ENCODE measurements around the gene ATP8B3.
"Not testable (repeated sequence)": the region's sequence is repeated elsewhere in the genome, so short reads cannot be mapped to it uniquely, and the experiment has no call there.

The ATP8B3 gene

GRCh38 chr19:1768918-1769644 is 43.0 kb downstream of the ATP8B3 start:
- Mint-ChIP-seq H3K4me1 (ENCODE audit: low read depth) (no peaks in the 10 kb centered on the region), H3K27me3 (ENCODE audit: low read depth) (peaks cover 68% of the 10 kb centered on the region), H3K4me3 (no peak overlapping the region), H3K36me3 (ENCODE audit: low read depth) (no peaks in the 10 kb centered on the region), H3K9me3 (peaks cover 11% of the 10 kb centered on the region), H3K27ac (no peak overlapping the region)

GRCh38 chr19:1768248-1768647 is 43.8 kb downstream of the ATP8B3 start:
- Mint-ChIP-seq H3K27ac (no peak overlapping the region), H3K4me1 (ENCODE audit: low read depth) (no peaks in the 10 kb centered on the region)

GRCh38 chr19:1767464-1767933 is 44.6 kb downstream of the ATP8B3 start:
- Mint-ChIP-seq H3K27me3 (ENCODE audit: low read depth) (peaks cover 73% of the 10 kb centered on the region), H3K27ac (no peak overlapping the region), H3K4me1 (ENCODE audit: low read depth) (no peaks in the 10 kb centered on the region), H3K4me3 (no peak overlapping the region), H3K9me3 (peaks cover 11% of the 10 kb centered on the region), H3K36me3 (ENCODE audit: low read depth) (no peaks in the 10 kb centered on the region)

More at GRCh38 chr19:1768248-1768647, 43.8 kb downstream of the ATP8B3 start:
- Mint-ChIP-seq H3K27me3 (ENCODE audit: low read depth) (peaks cover 72% of the 10 kb centered on the region), H3K36me3 (ENCODE audit: low read depth) (no peaks in the 10 kb centered on the region), H3K9me3 (peaks cover 11% of the 10 kb centered on the region), H3K4me3 (no peak overlapping the region)

GRCh38 chr19:1766800-1767352 is 45.2 kb downstream of the ATP8B3 start:
- peaks cover 11% of the 10 kb centered on the region for H3K9me3 Mint-ChIP-seq
- H3K27me3 Mint-ChIP-seq (ENCODE audit: low read depth): peaks cover 74% of the 10 kb centered on the region
- H3K36me3 Mint-ChIP-seq (ENCODE audit: low read depth): no peaks in the 10 kb centered on the region
- H3K4me1 Mint-ChIP-seq (ENCODE audit: low read depth): no peaks in the 10 kb centered on the region
- H3K27ac Mint-ChIP-seq: no peak overlapping the region
- no peak overlapping the region for H3K4me3 Mint-ChIP-seq

GRCh38 chr19:1765904-1766799 is 45.9 kb downstream of the ATP8B3 start:
- Mint-ChIP-seq H3K4me3 (no peak overlapping the region), H3K36me3 (ENCODE audit: low read depth) (no peaks in the 10 kb centered on the region), H3K27me3 (ENCODE audit: low read depth) (peaks cover 78% of the 10 kb centered on the region), H3K4me1 (ENCODE audit: low read depth) (no peaks in the 10 kb centered on the region), H3K27ac (no peak overlapping the region), H3K9me3 (peaks cover 7% of the 10 kb centered on the region)

- H3K4me3 Mint-ChIP-seq: no peak overlapping the region
- H3K27me3 Mint-ChIP-seq (ENCODE audit: low read depth): peaks cover 78% of the 10 kb centered on the region
- no peaks in the 10 kb centered on the region for H3K36me3 Mint-ChIP-seq (ENCODE audit: low read depth)
- no peaks in the 10 kb centered on the region for H3K9me3 Mint-ChIP-seq
- H3K27ac Mint-ChIP-seq: no peak overlapping the region
- H3K4me1 Mint-ChIP-seq (ENCODE audit: low read depth): no peaks in the 10 kb centered on the region
Observed at GRCh38 chr19:1765232-1765903, 46.7 kb downstream of the ATP8B3 start.

- H3K27ac Mint-ChIP-seq: no peak overlapping the region
- peaks cover 78% of the 10 kb centered on the region for H3K27me3 Mint-ChIP-seq (ENCODE audit: low read depth)
- no peaks in the 10 kb centered on the region for H3K4me1 Mint-ChIP-seq (ENCODE audit: low read depth)
- no peaks in the 10 kb centered on the region for H3K9me3 Mint-ChIP-seq
- H3K36me3 Mint-ChIP-seq (ENCODE audit: low read depth): no peaks in the 10 kb centered on the region
- H3K4me3 Mint-ChIP-seq: no peak overlapping the region
Observed at GRCh38 chr19:1764729-1765128, 47.3 kb downstream of the ATP8B3 start.

GRCh38 chr19:1763648-1764639 is 48.1 kb downstream of the ATP8B3 start:
- Mint-ChIP-seq H3K4me1 (ENCODE audit: low read depth) (no peaks in the 10 kb centered on the region), H3K36me3 (ENCODE audit: low read depth) (no peaks in the 10 kb centered on the region), H3K4me3 (no peak overlapping the region), H3K9me3 (no peaks in the 10 kb centered on the region), H3K27me3 (ENCODE audit: low read depth) (peaks cover 82% of the 10 kb centered on the region), H3K27ac (no peak overlapping the region)

GRCh38 chr19:1762243-1763117 is 49.6 kb downstream of the ATP8B3 start:
- Mint-ChIP-seq H3K27me3 (ENCODE audit: low read depth) (peaks cover 83% of the 10 kb centered on the region), H3K27ac (no peak overlapping the region), H3K36me3 (ENCODE audit: low read depth) (no peaks in the 10 kb centered on the region), H3K4me1 (ENCODE audit: low read depth) (no peaks in the 10 kb centered on the region), H3K9me3 (no peaks in the 10 kb centered on the region), H3K4me3 (no peak overlapping the region)

GRCh38 chr19:1761528-1762242 is 50.4 kb downstream of the ATP8B3 start:
- H3K4me3 Mint-ChIP-seq: no peak overlapping the region
- H3K36me3 Mint-ChIP-seq (ENCODE audit: low read depth): no peaks in the 10 kb centered on the region
- H3K27me3 Mint-ChIP-seq (ENCODE audit: low read depth): peaks cover 85% of the 10 kb centered on the region
- H3K4me1 Mint-ChIP-seq (ENCODE audit: low read depth): peaks cover 2% of the 10 kb centered on the region
- H3K27ac Mint-ChIP-seq: no peak overlapping the region
- H3K9me3 Mint-ChIP-seq: no peaks in the 10 kb centered on the region

GRCh38 chr19:1760786-1761527 is 51.1 kb downstream of the ATP8B3 start:
- not testable (repeated sequence) for H3K9me3 Mint-ChIP-seq; H3K27ac Mint-ChIP-seq; H3K36me3 Mint-ChIP-seq (ENCODE audit: low read depth); H3K4me1 Mint-ChIP-seq (ENCODE audit: low read depth); H3K4me3 Mint-ChIP-seq
- peaks cover 87% of the 10 kb centered on the region for H3K27me3 Mint-ChIP-seq (ENCODE audit: low read depth)

GRCh38 chr19:1760020-1760419 is 52.1 kb downstream of the ATP8B3 start:
- Mint-ChIP-seq H3K27me3 (ENCODE audit: low read depth) (peaks cover 84% of the 10 kb centered on the region), H3K4me1 (ENCODE audit: low read depth) (peaks cover 4% of the 10 kb centered on the region), H3K4me3 (no peak overlapping the region), H3K36me3 (ENCODE audit: low read depth) (peaks cover 2% of the 10 kb centered on the region), H3K9me3 (no peaks in the 10 kb centered on the region), H3K27ac (no peak overlapping the region)
